GM12891 (cell line): ENCODE results near the gene ADAMTS19.

Source experiments
- POLR2A ChIP-seq: IDR thresholded peaks from 2 replicates; pipeline ENCODE4 v1.6.1; 2011; ENCODE audit warnings: low read depth, low read length, control low read depth
- POLR2AphosphoS5 ChIP-seq: IDR thresholded peaks from 2 replicates; pipeline ENCODE4 v1.6.1; 2011; ENCODE audit warnings: low read depth, low read length, control low read depth

- TF ChIP-seq POLR2AphosphoS5 (no peak), POLR2A (no peak)
These were observed 5.6 kb upstream of the ADAMTS19 start for GRCh38 chr5:129454461-129454860.
